ENCODE data around the gene PCCA.

Gene PCCA

DNA sequence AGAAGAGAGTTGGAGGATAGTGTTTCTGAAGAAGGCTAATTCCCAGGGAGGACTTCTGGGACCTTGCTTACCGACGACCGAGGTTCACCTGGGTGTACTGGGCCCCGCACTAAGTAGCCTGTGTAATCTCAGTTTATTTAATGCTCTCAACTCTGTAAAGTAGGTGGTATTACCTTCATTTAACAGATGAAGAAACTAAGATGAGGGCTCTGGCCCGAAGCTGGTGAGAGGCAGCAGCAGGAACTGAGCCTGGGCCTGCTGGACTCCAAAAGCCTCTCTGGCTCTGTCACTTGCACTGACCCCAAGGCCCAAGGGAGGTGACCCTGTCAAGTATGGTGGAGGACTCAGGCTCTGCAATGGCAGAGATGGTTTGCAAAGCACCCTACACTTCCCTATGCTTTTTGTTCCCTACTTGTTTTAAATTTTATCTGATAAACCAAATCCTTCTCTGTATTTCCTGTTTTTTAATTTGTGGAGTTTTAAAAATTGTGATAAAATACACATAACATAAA, 449.1 kb downstream of the PCCA start:
- no peak for DNase-seq (ENCODE audit: low read depth)
- no peak overlapping the region for H3K4me3 ChIP-seq (ENCODE audit: control insufficient read depth, low read depth, low read length)
- TF ChIP-seq, protein P1, sequence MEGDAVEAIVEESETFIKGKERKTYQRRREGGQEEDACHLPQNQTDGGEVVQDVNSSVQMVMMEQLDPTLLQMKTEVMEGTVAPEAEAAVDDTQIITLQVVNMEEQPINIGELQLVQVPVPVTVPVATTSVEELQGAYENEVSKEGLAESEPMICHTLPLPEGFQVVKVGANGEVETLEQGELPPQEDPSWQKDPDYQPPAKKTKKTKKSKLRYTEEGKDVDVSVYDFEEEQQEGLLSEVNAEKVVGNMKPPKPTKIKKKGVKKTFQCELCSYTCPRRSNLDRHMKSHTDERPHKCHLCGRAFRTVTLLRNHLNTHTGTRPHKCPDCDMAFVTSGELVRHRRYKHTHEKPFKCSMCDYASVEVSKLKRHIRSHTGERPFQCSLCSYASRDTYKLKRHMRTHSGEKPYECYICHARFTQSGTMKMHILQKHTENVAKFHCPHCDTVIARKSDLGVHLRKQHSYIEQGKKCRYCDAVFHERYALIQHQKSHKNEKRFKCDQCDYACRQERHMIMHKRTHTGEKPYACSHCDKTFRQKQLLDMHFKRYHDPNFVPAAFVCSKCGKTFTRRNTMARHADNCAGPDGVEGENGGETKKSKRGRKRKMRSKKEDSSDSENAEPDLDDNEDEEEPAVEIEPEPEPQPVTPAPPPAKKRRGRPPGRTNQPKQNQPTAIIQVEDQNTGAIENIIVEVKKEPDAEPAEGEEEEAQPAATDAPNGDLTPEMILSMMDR (conservative IDR thresholded peaks at IDR 0.05; ENCODE audit: control insufficient read depth, insufficient read depth, low read depth, low read length), result no peak

DNA sequence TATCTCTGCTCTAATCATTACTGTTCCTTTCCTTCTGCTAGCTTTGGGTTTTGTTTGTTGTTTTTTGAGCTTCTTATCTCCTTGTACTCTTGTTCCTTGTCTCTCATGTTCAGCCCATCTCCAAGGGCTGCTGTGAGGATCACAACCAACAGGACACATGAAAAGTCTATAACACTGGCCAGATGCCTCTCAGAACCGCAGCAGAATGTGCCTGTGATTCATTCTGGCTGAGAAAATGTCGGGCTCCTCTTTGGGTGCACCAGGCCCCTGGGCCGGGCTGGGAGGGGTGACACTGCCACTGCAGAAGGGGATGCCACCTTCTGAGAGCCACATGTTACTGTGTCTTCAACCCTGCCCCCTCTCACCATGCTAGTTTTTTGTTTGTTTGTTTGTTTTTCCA, 451.7 kb downstream of the PCCA start:
- TF ChIP-seq, protein P1 (conservative IDR thresholded peaks at IDR 0.05; ENCODE audit: control insufficient read depth, insufficient read depth, low read depth, low read length), result no peak
- no peak overlapping the region for H3K4me3 ChIP-seq (ENCODE audit: control insufficient read depth, low read depth, low read length)
- DNase-seq (ENCODE audit: low read depth), result peak; percentile 2

DNA sequence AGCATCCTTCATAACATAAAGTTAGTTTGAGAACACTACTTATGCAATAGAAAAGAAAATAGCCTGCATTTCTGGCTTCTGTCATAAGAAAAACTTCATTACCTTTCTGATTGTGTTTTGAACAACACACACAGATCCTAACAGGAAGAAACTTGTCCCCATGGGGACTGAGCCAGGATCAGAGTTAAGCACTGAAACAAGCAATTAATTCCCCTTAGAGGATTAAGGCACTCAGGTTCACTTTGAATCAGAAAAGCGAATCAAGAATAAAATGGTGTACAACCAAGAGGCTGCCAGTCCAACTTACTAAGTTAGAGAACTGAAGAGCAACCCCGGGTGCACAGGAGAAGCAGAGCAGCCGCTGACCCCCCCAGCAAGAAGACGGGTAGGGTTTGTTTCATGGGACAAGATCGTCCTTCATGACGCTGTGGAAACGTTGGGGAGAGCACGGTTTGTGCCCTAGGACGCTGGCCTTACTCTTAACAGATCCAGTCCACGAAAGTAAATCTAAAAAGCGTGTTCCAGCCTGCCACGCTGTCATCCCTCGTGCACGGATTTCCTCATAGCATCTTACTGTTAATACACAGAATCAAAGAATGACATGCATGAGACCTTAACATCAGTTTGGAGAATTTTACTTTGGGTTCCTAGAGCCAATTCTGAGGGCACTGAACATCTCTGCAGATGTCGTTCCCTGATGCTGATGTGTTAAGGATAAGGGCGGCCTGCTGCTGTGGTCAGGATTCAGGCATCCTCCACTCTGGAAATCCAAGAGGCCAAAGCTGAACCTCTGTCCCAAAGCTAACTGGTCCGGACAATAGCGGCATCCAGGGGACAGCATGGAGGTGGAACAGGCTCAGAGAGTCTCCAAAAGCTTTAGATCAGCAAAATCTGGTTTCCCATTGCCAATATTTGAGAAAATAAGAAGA, 453.3 kb downstream of the PCCA start:
- H3K4me3 ChIP-seq (ENCODE audit: control insufficient read depth, low read depth, low read length), result no peak overlapping the region
- no peak for DNase-seq (ENCODE audit: low read depth)
- TF ChIP-seq, protein P1 (conservative IDR thresholded peaks at IDR 0.05; ENCODE audit: control insufficient read depth, insufficient read depth, low read depth, low read length), result no peak

DNA sequence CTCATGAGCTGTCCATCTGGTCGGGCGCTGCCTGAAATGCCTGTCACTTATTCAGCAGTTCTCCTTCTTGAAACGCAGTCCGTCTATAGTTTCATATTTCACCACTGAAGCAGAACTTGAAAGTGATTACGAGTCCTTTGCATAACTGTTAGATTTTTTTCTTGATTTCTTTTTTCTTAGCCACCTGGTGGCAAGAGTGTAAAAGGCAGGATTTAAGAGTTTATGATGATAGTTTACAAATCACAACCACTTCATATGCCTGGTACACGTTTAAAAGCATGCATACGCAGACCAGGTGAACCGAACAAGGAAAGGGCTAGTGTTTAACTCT, 453.9 kb downstream of the PCCA start:
- no peak overlapping the region for H3K4me3 ChIP-seq (ENCODE audit: control insufficient read depth, low read depth, low read length)
- TF ChIP-seq, protein P1 (conservative IDR thresholded peaks at IDR 0.05; ENCODE audit: control insufficient read depth, insufficient read depth, low read depth, low read length), result peak; percentile 52
- DNase-seq (ENCODE audit: low read depth), result peak; percentile 71

DNA sequence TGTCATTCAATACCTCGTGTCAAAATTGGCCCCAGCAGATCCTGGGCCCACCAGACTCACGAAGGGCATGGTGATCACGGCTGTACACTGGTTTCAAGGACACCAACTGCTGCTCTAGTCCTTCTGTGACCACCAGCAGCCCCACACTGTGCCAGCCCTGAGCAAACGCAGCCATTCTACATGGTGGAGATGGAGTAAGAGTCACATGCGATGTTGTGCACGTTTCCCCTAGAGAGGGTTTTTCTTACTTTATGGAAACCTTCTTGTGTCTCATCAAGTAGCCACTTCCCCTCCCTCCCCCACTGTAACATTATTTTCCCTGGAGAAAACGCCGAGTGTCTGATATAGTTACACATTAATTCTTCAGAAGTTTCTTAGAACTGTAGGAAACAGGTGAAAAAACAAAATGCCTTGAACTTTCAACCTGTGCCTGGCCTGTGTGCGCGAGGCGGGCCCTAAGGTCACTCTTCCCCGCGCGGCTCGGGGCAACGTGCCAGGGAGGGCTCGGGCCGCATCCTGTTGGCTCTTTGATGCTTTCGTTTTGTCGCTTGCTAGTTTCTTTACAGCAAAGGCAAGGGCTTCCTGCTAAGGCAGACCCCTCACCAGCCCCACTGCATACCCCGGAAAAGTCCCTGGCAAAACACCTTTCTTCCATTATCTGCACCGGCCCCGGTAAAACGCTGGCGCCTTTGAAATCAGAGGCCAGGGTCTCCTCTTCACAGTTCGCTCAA, 455.1 kb downstream of the PCCA start:
- H3K4me3 ChIP-seq (ENCODE audit: control insufficient read depth, low read depth, low read length), result no peak overlapping the region
- TF ChIP-seq, protein P1 (conservative IDR thresholded peaks at IDR 0.05; ENCODE audit: control insufficient read depth, insufficient read depth, low read depth, low read length), result no peak
- no peak for DNase-seq (ENCODE audit: low read depth)

DNA sequence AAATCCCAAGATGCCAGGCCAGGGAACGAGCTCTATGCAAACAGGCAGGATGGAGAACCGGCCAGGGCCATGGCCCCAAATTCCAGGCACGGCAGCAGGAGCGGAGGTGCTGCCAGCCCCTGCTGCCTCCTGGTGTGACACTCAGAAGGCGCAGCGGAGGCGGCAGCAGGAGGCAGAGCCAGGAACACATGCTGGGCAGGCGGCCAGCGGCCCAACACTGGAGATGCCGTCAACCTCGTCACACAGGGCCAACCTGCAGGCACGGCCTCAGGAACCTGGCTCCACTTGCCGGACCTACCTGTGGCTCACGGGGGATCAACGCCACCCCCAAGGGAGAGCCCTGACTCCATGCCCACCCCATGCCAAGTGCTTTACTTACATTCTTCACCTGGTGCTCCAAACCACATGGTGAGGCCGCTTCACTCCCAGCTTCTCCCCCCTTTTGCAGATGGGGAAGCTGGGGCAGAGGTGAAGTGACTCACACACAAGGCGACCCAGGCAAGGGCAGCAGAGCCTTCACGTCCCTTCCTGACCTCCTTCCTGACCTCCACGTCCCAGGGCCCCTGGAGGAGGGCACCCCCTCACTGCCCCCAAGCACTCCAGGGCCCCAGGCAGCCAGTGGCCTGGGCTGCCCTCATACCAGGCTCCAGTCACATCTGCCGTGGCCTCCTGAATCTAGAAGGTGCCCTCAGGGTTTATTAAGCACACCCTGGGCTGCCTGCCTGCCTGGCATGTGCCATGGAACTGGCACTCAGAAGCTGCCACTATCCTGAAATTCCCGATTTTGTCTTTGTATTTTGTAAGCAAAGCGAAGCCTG, 456.2 kb downstream of the PCCA start:
- TF ChIP-seq, protein P1 (conservative IDR thresholded peaks at IDR 0.05; ENCODE audit: control insufficient read depth, insufficient read depth, low read depth, low read length), result no peak
- H3K4me3 ChIP-seq (ENCODE audit: control insufficient read depth, low read depth, low read length), result no peak overlapping the region
- DNase-seq (ENCODE audit: low read depth), result no peak

All from fibroblast of mammary gland (primary cell).